Mucosa of descending colon (tissue), 3 donors: ENCODE results near the gene COL5A3. TPM values are rescaled to one million over a fixed set of nuclear protein-coding genes. Genes with fewer than 3 reads are reported as not detected.

ENCODE experiments used
- ATAC-seq: fragments of 200-7000 bp; cut with Tn5 transposase; one replicate; pipeline ENCODE4 v1.9.1; 2020; ENCODE audit warnings: mild to moderate bottlenecking, moderate library complexity
- DNase-seq, 3 donors: peaks; one replicate each; pipeline ENCODE4 v3.0.0-alpha.2; 2020
- H3K36me3 ChIP-seq: fragments of 200-600 bp; one replicate; pipeline ENCODE4 v1.8.0; 2021; ENCODE audit warnings: low read depth, mild to moderate bottlenecking
- H3K4me1 ChIP-seq: fragments of 200-600 bp; one replicate; pipeline ENCODE4 v1.8.0; 2021; ENCODE audit warnings: low read depth, mild to moderate bottlenecking
- H3K4me3 ChIP-seq: fragments of 200-600 bp; one replicate; pipeline ENCODE4 v1.8.0; 2021; ENCODE audit warnings: mild to moderate bottlenecking
- H3K9me3 ChIP-seq: fragments of 200-600 bp; one replicate; pipeline ENCODE4 v1.8.0; 2021; ENCODE audit warnings: mild to moderate bottlenecking
- intact Hi-C, 2 donors: fragments of 100-400 bp; cut with DNase I in 1 of 2; cut with micrococcal nuclease in 1 of 2; formaldehyde crosslinking; loops; one replicate each; pipeline versions ENCODE4 v1.11.0 to v1.11.1; 2022; cut with DNase I, micrococcal nuclease
- microRNA-seq: library from miRNA; unstranded; fragments of <30 nt; microRNA quantifications from one replicate; pipeline ENCODE4, GENCODE V29; 2019
- total RNA-seq, 3 donors: library from RNA; stranded (reverse); fragmentation: NEBNext Ultra II Directional in 2 of 3; extraction: Animal tissue kit (Norgen Biotek cat#: 25700) in 2 of 3; gene quantifications; one replicate each; pipeline versions ENCODE4 v1.2.1 to v1.2.4, GENCODE V29; 2021 to 2023
- TF ChIP-seq, protein P1 (sequence below): fragments of 200-600 bp; IDR thresholded peaks from one replicate; pipeline ENCODE4 v1.8.0; 2022; ENCODE audit warnings: antibody characterized with exemption, mild to moderate bottlenecking
- donor health status: DM: no; HTN: no; CAD: no; lungs with moderate emphysema.
- donor health status: DM: no; HTN: no; CAD: no.
- donor health status: DM: no; HTN: yes; CAD: no.

The COL5A3 gene
- total RNA-seq, 3 donors from 2014 or later: 1.9 to 7.2 (median 5.5) TPM

DNA sequence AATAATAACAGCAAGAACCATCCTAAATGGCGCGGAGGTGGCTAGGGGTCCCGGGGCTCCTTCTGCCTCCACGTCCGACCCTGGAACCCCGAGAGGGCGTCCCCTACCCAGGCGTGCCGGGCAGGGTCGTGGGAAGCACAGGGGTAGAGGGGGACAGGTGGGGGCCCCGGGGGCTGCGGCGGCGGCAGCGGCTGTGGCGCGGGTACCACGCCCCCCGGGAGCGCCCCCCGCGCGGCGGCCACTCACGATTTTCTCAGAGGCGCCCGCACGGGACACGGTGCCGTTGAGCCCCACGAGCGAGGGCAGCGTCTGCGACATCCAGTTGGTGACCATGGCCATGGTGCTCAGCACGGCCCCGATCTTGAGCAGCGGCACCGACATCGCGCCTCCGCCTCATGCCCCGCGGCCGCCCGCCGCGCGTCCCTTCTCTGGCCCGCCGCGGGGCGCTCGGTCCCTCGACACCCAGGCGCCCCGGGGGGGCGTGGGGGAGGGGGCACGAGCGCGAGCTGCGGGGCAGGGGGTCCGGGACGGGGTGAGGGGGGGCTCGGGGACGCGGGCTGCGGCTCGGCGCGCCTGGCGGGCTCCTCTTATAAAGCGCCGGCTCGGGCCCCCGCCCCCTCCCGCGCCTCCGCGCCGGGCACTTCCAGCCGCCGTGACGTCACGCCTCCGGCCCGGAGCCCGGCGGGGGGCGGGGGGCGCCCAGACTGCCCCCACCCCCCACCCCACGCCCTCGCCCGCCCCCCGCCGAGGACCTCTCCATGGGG lies 96.9 kb downstream of the COL5A3 start:
- TF ChIP-seq, protein P1, sequence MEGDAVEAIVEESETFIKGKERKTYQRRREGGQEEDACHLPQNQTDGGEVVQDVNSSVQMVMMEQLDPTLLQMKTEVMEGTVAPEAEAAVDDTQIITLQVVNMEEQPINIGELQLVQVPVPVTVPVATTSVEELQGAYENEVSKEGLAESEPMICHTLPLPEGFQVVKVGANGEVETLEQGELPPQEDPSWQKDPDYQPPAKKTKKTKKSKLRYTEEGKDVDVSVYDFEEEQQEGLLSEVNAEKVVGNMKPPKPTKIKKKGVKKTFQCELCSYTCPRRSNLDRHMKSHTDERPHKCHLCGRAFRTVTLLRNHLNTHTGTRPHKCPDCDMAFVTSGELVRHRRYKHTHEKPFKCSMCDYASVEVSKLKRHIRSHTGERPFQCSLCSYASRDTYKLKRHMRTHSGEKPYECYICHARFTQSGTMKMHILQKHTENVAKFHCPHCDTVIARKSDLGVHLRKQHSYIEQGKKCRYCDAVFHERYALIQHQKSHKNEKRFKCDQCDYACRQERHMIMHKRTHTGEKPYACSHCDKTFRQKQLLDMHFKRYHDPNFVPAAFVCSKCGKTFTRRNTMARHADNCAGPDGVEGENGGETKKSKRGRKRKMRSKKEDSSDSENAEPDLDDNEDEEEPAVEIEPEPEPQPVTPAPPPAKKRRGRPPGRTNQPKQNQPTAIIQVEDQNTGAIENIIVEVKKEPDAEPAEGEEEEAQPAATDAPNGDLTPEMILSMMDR: no peak
- Histone ChIP-seq H3K36me3 (no peaks in the 10 kb centered on the region), H3K4me3 (no peak overlapping the region), H3K9me3 (no peaks in the 10 kb centered on the region), H3K4me1 (peaks cover 13% of the 10 kb centered on the region)
- intact Hi-C loops: no loop called here
- no peak for ATAC-seq
- no peak for DNase-seq

DNA sequence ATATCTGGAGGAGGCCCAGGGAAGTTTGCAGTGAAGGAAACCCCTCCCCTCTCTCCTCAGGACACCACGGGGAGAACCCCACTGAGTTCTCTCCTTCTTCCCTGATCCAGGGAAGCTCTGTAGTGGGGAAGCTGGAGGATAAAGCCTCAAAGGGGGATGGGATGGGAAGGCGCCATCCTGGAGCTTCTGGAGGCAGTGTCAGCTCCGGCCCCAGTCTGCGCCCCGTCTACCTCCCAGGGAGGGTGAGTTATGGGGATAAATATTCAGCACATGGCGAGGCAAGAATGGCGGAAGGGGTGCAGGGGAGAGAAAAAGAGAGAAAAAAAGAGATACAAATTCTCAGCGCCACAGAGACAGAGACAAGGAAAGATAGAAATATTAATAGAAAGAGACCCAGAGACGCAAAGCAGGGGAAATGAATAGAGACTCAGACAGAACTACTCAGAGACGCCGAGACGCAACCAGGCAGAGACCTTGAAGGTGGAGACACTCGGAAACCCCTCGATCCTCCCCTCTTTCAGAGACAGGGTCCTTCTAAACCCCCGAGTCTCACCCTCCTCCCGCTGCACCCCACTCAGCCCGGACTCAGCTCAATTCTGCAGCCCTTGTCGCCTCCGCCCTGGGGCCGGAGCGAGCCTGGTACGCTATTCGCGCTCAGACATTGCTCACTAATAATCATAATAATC lies 97.6 kb downstream of the COL5A3 start:
- Histone ChIP-seq H3K4me1 (peaks cover 13% of the 10 kb centered on the region), H3K9me3 (no peaks in the 10 kb centered on the region), H3K36me3 (no peaks in the 10 kb centered on the region), H3K4me3 (no peak overlapping the region)
- DNase-seq (no peak), ATAC-seq (no peak)
- TF ChIP-seq, protein P1: no peak
- intact Hi-C loops: no loop called here

DNA sequence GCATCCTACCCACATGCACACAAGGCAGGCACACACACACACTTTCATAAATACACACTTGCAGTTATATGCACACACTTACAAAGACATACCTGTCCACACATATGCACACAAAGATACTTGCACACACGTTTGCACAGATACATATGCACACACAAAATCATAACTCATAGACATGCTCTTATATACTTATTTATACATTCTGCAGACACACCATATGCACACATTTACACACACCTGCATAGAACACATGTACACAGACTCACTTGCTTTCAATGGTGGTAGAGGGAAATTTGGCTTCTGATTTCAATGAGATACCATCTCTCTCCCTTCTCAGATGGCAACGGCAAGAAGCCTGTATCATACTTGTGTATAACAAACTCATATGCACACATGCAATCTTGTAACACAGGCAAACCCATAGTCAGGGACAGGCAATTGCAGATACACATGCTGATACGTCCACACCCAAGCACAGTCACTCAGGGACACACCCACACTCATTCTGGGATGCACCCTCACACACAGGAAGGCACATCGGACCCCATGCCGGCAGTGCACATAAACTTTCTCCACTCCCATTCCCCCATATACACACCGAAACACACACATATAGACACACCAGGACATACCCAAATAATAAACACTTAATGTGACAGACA lies 98.6 kb downstream of the COL5A3 start:
- H3K9me3 ChIP-seq: no peaks in the 10 kb centered on the region
- TF ChIP-seq, protein P1: no peak
- H3K36me3 ChIP-seq: no peaks in the 10 kb centered on the region
- intact Hi-C loops: no loop called here
- no peak overlapping the region for H3K4me3 ChIP-seq
- ATAC-seq: no peak
- DNase-seq: no peak
- peaks cover 13% of the 10 kb centered on the region for H3K4me1 ChIP-seq

DNA sequence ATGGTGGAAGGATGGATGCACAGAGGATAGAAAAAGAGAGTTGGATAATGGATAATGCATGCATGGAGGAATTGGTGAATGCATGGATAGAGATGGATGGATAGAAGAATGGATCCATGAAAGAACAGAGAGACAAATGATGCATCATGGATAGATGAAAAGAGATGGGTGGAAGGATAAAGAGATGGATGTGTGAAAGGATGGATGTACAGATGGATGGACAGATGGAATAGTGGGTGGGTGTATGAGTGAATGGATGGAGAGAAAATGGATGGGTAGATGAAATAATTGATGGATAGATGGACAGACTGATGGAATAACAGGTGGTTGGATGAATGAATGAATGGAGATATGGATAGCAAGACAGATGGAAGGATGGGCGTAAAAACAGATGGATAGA lies 99.7 kb downstream of the COL5A3 start:
- Histone ChIP-seq H3K36me3 (no peaks in the 10 kb centered on the region), H3K4me3 (no peak overlapping the region), H3K4me1 (peaks cover 13% of the 10 kb centered on the region), H3K9me3 (no peaks in the 10 kb centered on the region)
- ATAC-seq: no peak
- TF ChIP-seq, protein P1: no peak
- intact Hi-C loops: no loop called here
- no peak for DNase-seq

Small RNA genes lying within 50 kb of the gene (microRNA-seq; reads per million reads assigned to microRNA genes)
- not detected for gene MIR5589

Other genes with a start within 250 kb of the COL5A3 start
- gene ZNF846, start 241.8 kb downstream of the COL5A3 start, total RNA-seq: 10 to 100 TPM; 13.4 to 22.1 (median 20.2) TPM
- gene FBXL12, start 191.4 kb downstream of the COL5A3 start, total RNA-seq: 10 to 100 TPM; 25.7 to 36.1 (median 31.3) TPM
- 100 to 1,000 TPM; 244 to 293 (median 271) TPM for gene UBL5, start 182.6 kb downstream of the COL5A3 start, total RNA-seq
- gene PIN1, start 175.2 kb downstream of the COL5A3 start, total RNA-seq: 10 to 100 TPM; 44.5 to 64.2 (median 52.5) TPM
- gene OLFM2, start 74.0 kb downstream of the COL5A3 start, total RNA-seq: 1 to 10 TPM; 1.4 to 5.7 (median 1.9) TPM
- gene RDH8, start 3.0 kb upstream of the COL5A3 start, total RNA-seq: not detected
- 10 to 100 TPM; 26.9 to 41.5 (median 28.1) TPM for gene SHFL, start 75.8 kb upstream of the COL5A3 start, total RNA-seq
- gene ANGPTL6, start 92.2 kb upstream of the COL5A3 start, total RNA-seq: 1 to 10 TPM in 1 of 3 donors, under 1 TPM in 2; 0.32 to 1.2 (median 0.87) TPM
- gene PPAN, start 95.9 kb upstream of the COL5A3 start, total RNA-seq: 10 to 100 TPM; 36.4 to 42.0 (median 40.3) TPM
- 10 to 100 TPM; 14.1 to 18.5 (median 16.9) TPM for gene P2RY11, start 101.2 kb upstream of the COL5A3 start, total RNA-seq
- gene EIF3G, start 109.4 kb upstream of the COL5A3 start, total RNA-seq: 100 to 1,000 TPM; 151 to 201 (median 152) TPM
- gene DNMT1, start 184.4 kb upstream of the COL5A3 start, total RNA-seq: 10 to 100 TPM; 41.1 to 55.6 (median 55.6) TPM
- gene S1PR2, start 220.8 kb upstream of the COL5A3 start, total RNA-seq: 1 to 10 TPM; 1.2 to 8.4 (median 6.5) TPM
- gene MRPL4, start 241.7 kb upstream of the COL5A3 start, total RNA-seq: 10 to 100 TPM; 47.5 to 65.5 (median 49.6) TPM